CD14-positive monocyte (primary cell): ENCODE measurements around the gene PTPN9. TPM values are rescaled to one million over a fixed set of nuclear protein-coding genes. Genes with fewer than 3 reads are reported as not detected.

Source experiments
- DNase-seq, 3 donors: peaks; one replicate each; pipeline ENCODE4 v3.0.0-alpha.2; 2011 to 2022
- H2AFZ ChIP-seq: 2 replicates; pipeline ENCODE4 v1.6.0; 2012; ENCODE audit warnings: mild to moderate bottlenecking, low read depth, low read length, inconsistent platforms; ENCODE audit not compliant: insufficient read depth, poor library complexity, severe bottlenecking
- H3K27ac ChIP-seq, 2 donors: 1 replicate in 1 of 2; 2 replicates in 1 of 2; pipeline ENCODE4 v1.5.1; 2012 to 2013; ENCODE audit warnings: low read length in 2 of 2, control low read depth in 1 of 2, inconsistent platforms in 1 of 2, low read depth in 1 of 2, mild to moderate bottlenecking in 1 of 2
- H3K27me3 ChIP-seq, 2 donors: one replicate each; pipeline versions ENCODE4 v1.6.0 to v1.6.1; 2011 to 2013; ENCODE audit warnings: low read length in 2 of 2; ENCODE audit not compliant: control insufficient read depth in 2 of 2, insufficient read depth in 2 of 2
- H3K36me3 ChIP-seq, 2 donors: replicated peaks in 1 of 2; 1 replicate in 1 of 2; 2 replicates in 1 of 2; pipeline versions ENCODE4 v1.5.1 to v1.6.1; 2012 to 2013; ENCODE audit warnings: low read length in 2 of 2, control low read depth in 1 of 2, inconsistent platforms in 1 of 2, mild to moderate bottlenecking in 1 of 2; ENCODE audit not compliant: insufficient read depth in 2 of 2, control insufficient read depth in 1 of 2
- H3K4me1 ChIP-seq, 2 donors: 1 replicate in 1 of 2; 2 replicates in 1 of 2; pipeline versions ENCODE4 v1.5.1 to v1.6.1; 2012 to 2013; ENCODE audit warnings: low read length in 2 of 2, control low read depth in 1 of 2, inconsistent platforms in 1 of 2, mild to moderate bottlenecking in 1 of 2, moderate library complexity in 1 of 2; ENCODE audit not compliant: insufficient read depth in 2 of 2, control insufficient read depth in 1 of 2
- H3K4me2 ChIP-seq: replicated peaks from 2 replicates; pipeline ENCODE3; 2012; ENCODE audit warnings: low read length, moderate library complexity, mild to moderate bottlenecking; ENCODE audit not compliant: poor library complexity, severe bottlenecking; ENCODE audit errors: extremely low read depth
- H3K4me3 ChIP-seq, 3 experiments: fragments of 200-600 bp in 1 of 3; sonication (generic) in 1 of 3; replicated peaks in 1 of 3; 1 replicate in 2 of 3; 2 replicates in 1 of 3; pipeline ENCODE4 v1.5.1; 2011 to 2013; ENCODE audit warnings: low read length in 3 of 3, mild to moderate bottlenecking in 3 of 3, control low read depth in 2 of 3, low read depth in 2 of 3, inconsistent platforms in 1 of 3, moderate library complexity in 1 of 3
- H3K79me2 ChIP-seq: 2 replicates; pipeline ENCODE4 v1.6.0; 2012; ENCODE audit warnings: mild to moderate bottlenecking, control low read depth, inconsistent platforms, low read length, moderate library complexity; ENCODE audit not compliant: insufficient read depth
- H3K9ac ChIP-seq: 2 replicates; pipeline ENCODE4 v1.6.0; 2017; ENCODE audit warnings: low read length, mild to moderate bottlenecking; ENCODE audit not compliant: insufficient read depth, poor library complexity, severe bottlenecking
- H3K9me3 ChIP-seq, 2 donors: replicated peaks in 1 of 2; 1 replicate in 1 of 2; 2 replicates in 1 of 2; pipeline versions ENCODE4 v1.5.1 to v1.6.1; 2012 to 2013; ENCODE audit warnings: low read length in 2 of 2, control low read depth in 1 of 2; ENCODE audit not compliant: control insufficient read depth in 1 of 2, insufficient read depth in 1 of 2
- H4K20me1 ChIP-seq: 2 replicates; pipeline ENCODE4 v1.6.0; 2012; ENCODE audit warnings: mild to moderate bottlenecking, low read length, control low read depth, moderate library complexity; ENCODE audit not compliant: insufficient read depth
- H3K27ac Mint-ChIP-seq, 7 donors: one replicate each; pipeline ENCODE4 v1.8.0; 2020; ENCODE audit warnings: mild to moderate bottlenecking in 7 of 7, mixed read lengths in 7 of 7, moderate library complexity in 6 of 7, inconsistent platforms in 2 of 7
- H3K27me3 Mint-ChIP-seq, 3 donors: one replicate each; pipeline ENCODE4 v1.8.0; 2021 to 2022; ENCODE audit warnings: low read depth in 3 of 3, mild to moderate bottlenecking in 3 of 3, mixed read lengths in 3 of 3, moderate library complexity in 3 of 3, inconsistent platforms in 1 of 3
- H3K36me3 Mint-ChIP-seq, 2 donors: one replicate each; pipeline ENCODE4 v1.8.0; 2020; ENCODE audit warnings: mixed read lengths in 2 of 2, inconsistent platforms in 1 of 2, mild to moderate bottlenecking in 1 of 2
- H3K4me1 Mint-ChIP-seq: one replicate; pipeline ENCODE4 v1.8.0; 2020; ENCODE audit warnings: mild to moderate bottlenecking, mixed read lengths
- H3K4me3 Mint-ChIP-seq, 2 donors: one replicate each; pipeline ENCODE4 v1.8.0; 2020; ENCODE audit warnings: mild to moderate bottlenecking in 2 of 2, mixed read lengths in 2 of 2, moderate library complexity in 1 of 2
- H3K9me3 Mint-ChIP-seq, 7 donors: one replicate each; pipeline ENCODE4 v1.8.0; 2020 to 2022; ENCODE audit warnings: mixed read lengths in 7 of 7, mild to moderate bottlenecking in 6 of 7, moderate library complexity in 6 of 7, inconsistent platforms in 2 of 7
- CTCF ChIP-seq: fragments of 200-600 bp; IDR thresholded peaks from one replicate; pipeline ENCODE4 v1.8.0; 2022; ENCODE audit warnings: antibody characterized with exemption, mild to moderate bottlenecking
- WGBS: methylation state at CpG from one replicate; pipeline ENCODE4 v1.1.5; 2013; ENCODE audit warnings: missing lambda C conversion rate; ENCODE audit not compliant: insufficient coverage; 5-methylcytosine and 5-hydroxymethylcytosine counted together
- intact Hi-C, 2 donors: fragments of 100-400 bp; cut with micrococcal nuclease; formaldehyde crosslinking; loops; one replicate each; pipeline versions ENCODE4 v1.15.0 to v1.15.1; 2023
- polyA plus RNA-seq, 3 donors: library from polyadenylated mRNA; depleted of rRNA in 1 of 3; unstranded in 2 of 3; stranded (reverse) in 1 of 3; fragments of 300-500 nt in 2 of 3; fragments of >200 nt in 1 of 3; fragmentation: Illumina TruSeq in 2 of 3; gene quantifications; 1 replicate in 2 of 3; 2 replicates in 1 of 3; pipeline ENCODE4 v1.2.3, GENCODE V29; 2012 to 2021

The PTPN9 gene
- polyA plus RNA-seq, 3 donors = 21.1 to 40.1 (median 28.0) TPM

GRCh38 chr15:75598361-75598760 lies 19.2 kb upstream of the PTPN9 start:
- peak; percentile 2 for TF ChIP-seq CTCF
- Mint-ChIP-seq H3K27ac (peak overlapping the region in 1 of 7 donors; percentile 3), H3K4me1 (no peaks in the 10 kb centered on the region), H3K27me3 (peaks cover 0 to 2% (median 0%) of the 10 kb centered on the region in 3 donors), H3K36me3 (peaks cover 68 to 91% of the 10 kb centered on the region in 2 donors), H3K4me3 (no peak overlapping the region), H3K9me3 (no peaks in the 10 kb centered on the region)
- no CpG with 5 or more reads among the region's 4 CpGs for WGBS
- no peak for DNase-seq
- intact Hi-C loops = no loop called here
- Histone ChIP-seq H4K20me1 (no peaks in the 10 kb centered on the region), H3K9ac (no peak overlapping the region), H3K27me3 (no peaks in the 10 kb centered on the region), H3K36me3 (peaks cover 46 to 82% of the 10 kb centered on the region in 2 donors), H3K79me2 (no peaks in the 10 kb centered on the region), H3K4me1 (no peaks in the 10 kb centered on the region), H3K4me3 (no peak overlapping the region), H2AFZ (no peak overlapping the region), H3K4me2 (no peak overlapping the region), H3K9me3 (no peaks in the 10 kb centered on the region), H3K27ac (no peak overlapping the region)

GRCh38 chr15:75597667-75598341 lies 18.7 kb upstream of the PTPN9 start:
- peaks cover 46 to 81% of the 10 kb centered on the region in 2 donors for H3K36me3 ChIP-seq
- H3K9ac ChIP-seq = no peak overlapping the region
- no peaks in the 10 kb centered on the region for H4K20me1 ChIP-seq
- H2AFZ ChIP-seq = no peak overlapping the region
- Mint-ChIP-seq H3K9me3 (no peaks in the 10 kb centered on the region), H3K27me3 (peaks cover 0 to 2% (median 0%) of the 10 kb centered on the region in 3 donors), H3K36me3 (peaks cover 68 to 92% of the 10 kb centered on the region in 2 donors), H3K27ac (peak overlapping the region in 1 of 7 donors; percentile 9), H3K4me1 (no peaks in the 10 kb centered on the region), H3K4me3 (no peak overlapping the region)
- intact Hi-C loops = no loop called here
- H3K4me3 ChIP-seq = no peak overlapping the region
- H3K4me1 ChIP-seq = no peaks in the 10 kb centered on the region
- H3K27me3 ChIP-seq = no peaks in the 10 kb centered on the region
- TF ChIP-seq CTCF = peak; percentile 42
- no peak overlapping the region for H3K27ac ChIP-seq
- WGBS = 100% methylated on average over 1 of the region's 3 CpGs
- H3K79me2 ChIP-seq = no peaks in the 10 kb centered on the region
- no peak overlapping the region for H3K4me2 ChIP-seq
- peak in 1 of 3 donors; percentile 11 for DNase-seq
- H3K9me3 ChIP-seq = no peaks in the 10 kb centered on the region
